GM19463 (cell line): Measurements from ENCODE around the gene EXOC4.

Experiments
- ATAC-seq: cut with Tn5 transposase; IDR thresholded peaks from one replicate; pipeline ENCODE4 v1.9.1; 2021; ENCODE audit warnings: mild to moderate bottlenecking, moderate library complexity; ENCODE audit not compliant: unreplicated experiment

Gene EXOC4

GRCh38 chr7:134009314-134010110 lies 756.6 kb downstream of the EXOC4 start:
- no peak for ATAC-seq

GRCh38 chr7:134013249-134013648 lies 760.4 kb downstream of the EXOC4 start:
- no peak for ATAC-seq

DNA sequence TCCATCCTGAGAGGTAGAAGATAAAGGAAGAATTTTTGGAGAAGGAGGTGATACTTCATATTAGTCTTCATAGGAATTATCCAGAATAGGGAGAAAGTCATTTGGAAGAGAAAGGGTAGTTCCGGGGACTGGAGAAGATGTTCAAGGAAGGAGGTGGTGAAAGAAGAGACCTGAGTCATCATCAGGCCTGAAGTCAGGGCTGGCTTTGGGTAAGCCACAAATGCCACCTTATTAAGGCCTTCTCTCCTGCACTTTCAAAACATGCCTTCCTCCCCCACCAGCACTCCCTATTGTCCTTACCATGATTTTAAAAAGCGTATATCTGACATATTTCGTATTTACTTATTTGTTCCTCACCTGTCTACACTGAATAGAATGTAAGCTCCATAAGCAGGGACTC lies 762.1 kb downstream of the EXOC4 start:
- ATAC-seq: no peak

DNA sequence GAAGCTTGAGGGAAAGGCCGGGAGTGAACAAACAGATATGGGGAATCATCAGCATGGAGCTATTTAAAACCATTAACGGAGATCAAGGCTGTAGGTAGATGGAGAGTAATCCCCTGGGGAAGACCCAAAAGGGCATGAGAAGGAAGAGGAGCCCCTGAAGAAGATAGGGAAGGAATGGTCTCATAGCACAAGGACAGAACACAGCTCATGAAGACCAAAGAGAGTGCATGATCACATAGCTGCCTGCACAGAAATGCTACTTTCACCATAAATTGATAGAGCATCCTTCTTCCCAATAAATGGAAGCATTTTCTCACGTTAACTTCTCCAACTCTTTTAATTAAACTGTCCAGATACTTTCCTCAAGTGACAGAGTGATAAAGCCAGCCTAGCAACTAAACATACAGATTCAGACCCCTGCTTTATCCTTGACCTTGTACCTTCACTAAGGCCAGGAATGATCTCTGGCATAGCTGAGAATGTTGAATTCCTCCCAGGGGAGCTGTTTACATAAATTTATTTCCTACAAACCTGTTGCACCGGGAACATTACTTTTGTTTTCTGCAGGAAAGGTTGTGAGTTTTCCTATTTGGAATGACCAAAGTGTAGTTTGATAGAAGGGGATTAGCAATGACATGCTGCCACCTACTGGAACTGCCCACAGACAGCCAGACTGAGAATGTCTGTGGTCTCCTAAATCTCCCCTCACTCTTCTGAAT lies 763.5 kb downstream of the EXOC4 start:
- no peak for ATAC-seq

DNA sequence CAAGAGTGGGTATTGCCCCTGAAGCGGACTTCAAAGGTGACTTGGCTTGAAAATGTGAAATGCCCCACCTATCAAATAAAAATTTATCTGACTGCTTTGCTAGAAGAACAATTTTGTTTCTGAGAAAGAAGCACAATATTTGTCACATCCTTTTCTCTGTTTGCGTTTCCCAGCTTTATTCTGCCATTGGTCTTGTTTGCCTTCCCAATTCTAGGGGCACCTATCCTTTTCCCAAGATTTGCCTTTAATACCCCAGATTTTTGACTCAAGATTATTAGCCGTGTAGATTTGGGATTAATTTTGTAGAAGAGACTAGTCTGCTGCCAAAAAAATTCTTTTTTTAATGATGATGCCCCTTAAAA lies 764.0 kb downstream of the EXOC4 start:
- ATAC-seq: no peak

DNA sequence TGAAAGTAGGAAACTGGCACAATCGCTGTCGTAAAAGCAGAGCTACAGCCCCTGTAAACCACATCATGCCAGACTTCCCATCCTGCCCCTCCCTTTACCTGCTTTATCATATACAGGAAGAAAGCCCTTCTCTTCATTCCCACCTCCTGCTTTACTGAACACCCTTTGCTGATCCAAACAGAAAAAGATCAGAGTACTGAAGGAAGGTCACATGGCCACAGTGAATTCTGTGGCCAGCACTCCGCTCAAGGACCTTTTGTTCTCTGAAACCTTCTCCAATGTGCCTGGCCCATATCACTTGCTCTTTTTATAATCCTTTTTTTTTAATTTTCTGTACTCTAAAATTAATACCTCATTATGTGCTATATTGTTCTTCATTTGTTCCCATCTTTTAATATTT lies 765.4 kb downstream of the EXOC4 start:
- no peak for ATAC-seq

- no peak for ATAC-seq
Measured at GRCh38 chr7:134019251-134019650, 766.4 kb downstream of the EXOC4 start.

DNA sequence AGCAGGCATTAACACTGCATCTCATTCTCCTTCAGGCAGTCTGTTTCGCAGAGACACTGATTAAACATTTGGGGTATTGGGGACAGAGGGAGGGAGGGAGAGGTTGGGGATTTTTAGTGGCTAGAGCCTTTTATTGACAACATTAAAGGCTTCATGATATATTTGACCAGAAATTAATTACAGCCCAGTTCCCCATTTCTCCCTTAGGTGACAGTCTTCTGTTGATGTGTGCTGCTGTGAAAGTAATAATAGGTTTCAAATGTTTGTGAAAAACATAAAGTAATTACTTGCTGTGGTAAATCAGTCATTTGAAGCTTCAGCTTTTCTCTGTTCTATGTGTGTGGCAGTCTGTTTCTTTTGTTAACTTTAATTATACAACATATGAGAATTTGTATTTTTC lies 769.0 kb downstream of the EXOC4 start:
- no peak for ATAC-seq

DNA sequence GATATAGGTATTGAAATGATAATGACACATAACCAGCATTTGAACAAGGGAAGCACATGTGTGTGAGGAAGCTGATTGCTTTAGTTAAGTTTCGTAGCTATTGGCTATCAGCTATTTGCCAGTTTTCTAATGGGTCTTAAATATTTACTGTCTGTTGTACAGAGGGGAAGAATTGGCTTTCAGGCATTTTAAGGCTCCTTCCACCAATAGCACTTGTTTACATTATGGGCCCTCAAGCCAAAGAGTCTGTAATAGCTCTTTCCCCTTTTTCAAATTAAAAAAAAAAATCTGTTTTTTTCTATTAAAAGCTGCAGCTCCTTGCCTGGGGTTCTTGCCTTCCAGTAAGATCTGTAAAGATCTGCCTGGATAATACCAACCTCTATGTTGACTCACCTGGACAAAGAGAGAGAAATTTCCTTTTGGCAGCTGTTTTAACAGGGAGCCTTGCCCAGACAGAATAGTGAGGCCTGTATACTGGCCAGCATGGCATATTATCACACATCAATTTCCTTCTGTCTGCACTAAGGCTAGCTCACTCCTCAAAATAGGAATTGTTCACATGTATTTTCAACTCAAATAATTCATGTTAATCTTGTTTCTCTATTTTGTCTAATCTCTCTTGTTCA lies 769.5 kb downstream of the EXOC4 start:
- no peak for ATAC-seq

- no peak for ATAC-seq
Measured at GRCh38 chr7:134024739-134025138, 771.9 kb downstream of the EXOC4 start.

GRCh38 chr7:134028853-134029252 lies 776.0 kb downstream of the EXOC4 start:
- ATAC-seq: no peak

DNA sequence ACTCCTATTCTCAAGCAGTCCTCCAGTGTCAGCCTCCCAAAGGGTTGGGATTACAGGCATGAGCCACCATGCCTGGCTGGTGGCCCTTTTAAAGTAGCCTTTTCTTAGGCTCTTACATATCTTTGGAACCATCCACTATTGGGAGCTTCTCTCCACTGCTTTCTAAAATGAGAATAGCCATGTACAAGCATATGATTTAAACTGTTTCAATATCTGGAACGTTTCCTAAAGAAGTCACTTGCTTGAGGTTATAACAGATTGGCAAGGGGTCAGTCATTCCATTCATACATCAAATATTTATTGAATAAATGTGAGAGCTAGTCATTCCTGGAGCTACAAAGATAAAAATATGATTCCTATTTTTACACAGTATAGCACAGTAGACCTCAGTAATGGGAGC lies 776.9 kb downstream of the EXOC4 start:
- no peak for ATAC-seq

- no peak for ATAC-seq
Measured at GRCh38 chr7:134030460-134030865, 777.6 kb downstream of the EXOC4 start.

GRCh38 chr7:134031835-134032617 lies 779.1 kb downstream of the EXOC4 start:
- ATAC-seq: no peak

GRCh38 chr7:134034652-134035051 lies 781.8 kb downstream of the EXOC4 start:
- no peak for ATAC-seq

GRCh38 chr7:134037991-134038390 lies 785.1 kb downstream of the EXOC4 start:
- no peak for ATAC-seq

DNA sequence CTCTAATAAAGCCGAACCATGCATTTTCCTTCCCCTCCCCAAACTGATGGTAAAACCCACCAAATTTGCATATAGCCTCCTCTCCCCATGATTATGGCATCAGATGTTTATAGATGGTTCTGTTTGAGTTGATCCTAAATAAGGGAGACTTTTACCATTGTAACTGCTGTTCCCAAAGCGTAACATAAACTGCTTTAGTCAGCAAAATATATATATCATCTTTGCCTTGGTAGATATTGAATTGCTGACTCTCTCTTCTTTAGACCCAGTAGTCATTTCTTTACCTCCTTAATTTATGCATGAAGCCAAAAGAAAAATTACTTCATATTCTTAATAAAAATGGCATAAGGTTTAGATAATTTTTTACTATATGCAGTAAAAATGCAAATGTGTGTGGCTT lies 788.1 kb downstream of the EXOC4 start:
- no peak for ATAC-seq

- no peak for ATAC-seq
Measured at GRCh38 chr7:134041477-134041876, 788.6 kb downstream of the EXOC4 start.

DNA sequence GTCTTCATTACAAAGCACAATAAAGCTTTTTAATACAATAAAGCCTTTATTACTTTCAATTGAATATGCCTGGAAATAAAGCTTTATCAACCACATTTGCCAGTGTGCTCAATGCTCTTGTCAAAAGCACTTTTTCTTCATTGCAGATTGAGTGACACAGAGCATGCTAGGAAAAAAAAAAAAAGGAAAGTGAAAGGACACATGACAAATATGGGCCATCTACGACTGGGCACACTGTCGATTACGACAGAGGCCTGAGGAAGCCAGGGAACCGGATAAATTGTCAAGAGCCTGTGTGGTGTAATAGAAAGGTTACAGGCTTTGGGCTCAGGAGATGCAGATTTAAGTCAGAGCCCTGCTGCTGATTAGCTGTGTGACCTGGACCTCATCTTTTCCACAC lies 789.4 kb downstream of the EXOC4 start:
- no peak for ATAC-seq

DNA sequence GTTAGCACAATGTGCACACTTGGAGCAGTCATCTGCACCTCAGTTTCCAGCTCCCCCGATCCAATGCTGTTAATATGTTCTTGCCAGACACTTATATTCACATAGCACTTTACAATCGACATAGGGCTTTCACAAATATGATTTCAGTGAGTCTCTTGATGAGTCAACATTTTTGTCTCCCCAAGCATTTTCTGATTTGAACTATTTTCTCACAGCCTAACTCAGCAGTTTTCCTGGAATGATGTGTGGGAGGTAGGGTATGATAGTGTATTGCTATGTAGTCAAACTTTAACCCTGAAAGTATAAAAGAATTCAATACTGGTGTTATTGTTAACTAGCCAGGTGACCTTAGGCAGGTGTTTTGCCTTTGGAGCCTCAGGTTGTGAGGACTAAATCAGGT lies 791.8 kb downstream of the EXOC4 start:
- ATAC-seq: no peak

- peak; percentile 70 for ATAC-seq
Measured at GRCh38 chr7:134045716-134046115, 792.8 kb downstream of the EXOC4 start.
